GM21447 (cell line): ENCODE results near the gene NUDT19.
"Not testable (repeated sequence)": the region's sequence is repeated elsewhere in the genome, so short reads cannot be mapped to it uniquely, and the experiment has no call there.

ENCODE experiments used
- ATAC-seq: cut with Tn5 transposase; IDR thresholded peaks from one replicate; pipeline ENCODE4 v1.9.1; 2021; ENCODE audit not compliant: unreplicated experiment

Gene NUDT19

DNA sequence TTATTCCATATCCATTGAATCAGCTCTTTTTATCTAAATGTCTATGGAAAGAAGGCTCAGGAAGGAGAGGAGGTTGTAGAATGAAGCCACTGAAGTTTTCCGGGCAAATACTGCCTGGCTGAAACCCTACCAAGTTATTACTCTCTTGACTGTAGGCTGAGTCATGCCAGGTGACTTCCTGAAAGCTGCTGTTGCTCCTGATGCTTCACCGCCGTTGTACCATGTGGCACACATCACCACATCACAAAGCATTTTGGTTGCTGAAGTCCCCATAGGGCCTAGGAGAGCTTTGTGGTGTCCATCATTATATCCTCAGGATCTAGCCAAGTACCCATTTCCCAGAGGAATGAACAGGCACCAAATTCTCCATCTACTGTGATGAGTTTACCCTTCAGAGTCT, 16.8 kb downstream of the NUDT19 start:
- no peak for ATAC-seq

DNA sequence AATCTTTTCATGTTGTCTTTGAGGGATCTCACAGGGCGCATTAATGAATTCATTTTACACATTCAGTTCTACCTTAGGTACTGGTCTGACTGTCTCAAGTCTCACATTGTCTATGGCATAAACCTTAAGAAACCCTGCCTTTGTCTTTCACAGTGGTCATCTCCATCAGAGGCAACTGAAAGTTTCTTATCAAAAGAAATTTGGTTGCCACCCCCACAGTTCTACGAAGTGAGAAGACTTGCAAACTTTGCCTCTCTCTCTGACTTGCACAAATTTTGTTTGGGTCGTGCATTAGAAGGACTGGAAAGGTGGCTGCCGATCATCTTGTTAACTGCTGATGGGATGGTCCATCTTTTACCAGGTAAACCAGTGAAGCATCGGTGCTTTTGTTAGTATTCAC, 17.4 kb downstream of the NUDT19 start:
- no peak for ATAC-seq

DNA sequence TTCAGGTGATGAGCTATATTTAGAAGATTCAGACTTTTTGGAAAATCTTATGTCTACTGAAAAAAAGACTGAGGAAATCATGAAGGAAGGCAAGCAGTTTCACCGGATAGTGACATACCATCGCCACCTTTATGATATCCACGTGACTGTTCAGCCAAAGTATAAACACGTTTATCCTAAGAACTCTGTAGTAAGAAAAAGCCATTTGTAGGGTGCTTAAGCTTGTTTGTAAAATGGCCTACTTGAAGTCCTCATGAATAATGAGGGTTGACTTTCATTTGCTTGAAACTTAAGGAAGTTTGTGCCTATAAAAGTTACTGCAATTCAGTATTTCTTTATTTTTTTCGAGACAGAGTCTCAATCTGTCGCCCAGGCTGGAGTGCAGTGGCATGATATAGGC, 20.1 kb downstream of the NUDT19 start:
- no peak for ATAC-seq

DNA sequence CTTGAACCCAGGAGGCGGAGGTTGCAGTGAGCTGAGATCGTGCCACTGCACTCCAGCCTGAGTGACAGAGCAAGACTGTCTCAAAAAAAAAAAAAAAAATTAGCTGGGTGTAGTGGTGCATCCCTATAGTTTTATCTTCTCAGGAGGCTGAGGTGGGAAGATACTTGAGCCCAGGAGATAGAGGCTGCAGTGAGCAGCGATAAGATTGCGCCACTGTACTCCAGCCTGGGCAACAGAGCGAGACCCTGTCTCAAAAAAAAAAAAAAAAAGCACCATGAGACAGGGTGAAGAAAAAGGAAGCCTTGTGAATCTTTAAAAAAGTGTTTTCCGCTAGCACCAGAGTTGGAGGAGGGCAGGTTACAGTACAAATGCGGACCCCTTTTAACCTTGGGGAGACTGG, 24.6 kb downstream of the NUDT19 start:
- ATAC-seq = not testable (repeated sequence)

DNA sequence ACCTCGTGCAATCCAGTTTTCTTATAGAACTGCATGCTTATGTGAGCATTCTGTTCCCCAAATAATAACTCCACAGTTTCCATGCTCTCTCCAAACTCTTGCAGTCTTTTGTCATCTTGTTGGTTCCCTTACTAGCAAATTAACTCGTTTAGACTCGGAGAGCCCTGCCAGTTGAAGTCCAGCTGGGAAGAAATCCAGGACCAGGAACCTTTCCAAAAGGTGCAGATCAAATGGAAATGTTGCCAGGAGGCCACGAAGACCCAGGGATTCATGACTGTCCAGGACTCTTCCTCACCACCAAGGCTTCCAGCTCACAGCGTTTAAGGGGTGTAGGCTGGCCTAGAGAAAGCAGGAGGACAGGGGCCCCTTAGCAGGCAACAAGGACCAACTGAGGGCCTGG, 25.9 kb downstream of the NUDT19 start:
- ATAC-seq = no peak

DNA sequence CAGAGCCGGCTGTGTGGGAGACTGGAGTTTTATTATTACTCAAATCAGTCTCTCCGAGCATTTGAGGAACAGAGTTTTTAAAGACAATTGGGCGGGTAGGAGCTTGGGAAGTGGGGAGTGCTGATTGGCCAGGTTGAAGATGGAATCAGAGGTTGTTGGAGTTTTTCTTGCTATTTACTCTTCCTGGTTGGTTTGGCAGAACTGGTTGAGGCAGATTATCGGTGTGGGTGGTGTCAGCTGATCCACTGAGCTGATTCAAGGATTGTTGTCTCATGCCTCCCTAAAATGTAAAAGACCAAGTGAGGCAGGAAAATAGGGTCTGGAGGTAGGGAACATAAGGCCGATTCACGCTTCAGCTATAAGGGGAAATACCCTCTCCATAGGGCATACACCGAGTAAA, 26.7 kb downstream of the NUDT19 start:
- no peak for ATAC-seq

DNA sequence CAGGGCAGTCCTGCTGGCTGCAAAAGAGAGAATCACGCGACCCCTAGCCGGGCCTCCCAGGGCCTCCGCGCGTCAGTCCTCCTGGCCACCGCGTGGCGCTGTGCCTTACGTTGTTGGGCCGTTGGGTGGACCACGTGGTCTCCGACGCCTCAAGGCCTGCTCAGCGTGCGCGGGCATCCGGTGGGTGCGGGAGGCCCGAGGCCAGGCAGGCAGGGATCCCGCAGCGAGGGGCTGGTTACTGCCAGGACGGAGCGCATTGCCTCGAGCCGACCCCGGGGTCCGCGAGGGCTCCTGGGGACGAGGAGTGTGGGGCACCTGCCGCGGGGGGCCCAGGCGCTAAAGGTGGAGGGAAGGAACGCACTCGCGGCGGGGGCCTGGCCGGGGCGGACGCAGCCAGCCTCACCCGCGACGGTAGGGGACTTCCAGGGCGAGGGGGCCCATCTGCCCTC, 28.0 kb downstream of the NUDT19 start, which contains the start of gene TDRD12:
Gene TDRD12 (plus strand): TSS at position 157 of the 449 bp plus-strand sequence. CDS start 306 bp downstream, outside the sequence.
- ATAC-seq = no peak

DNA sequence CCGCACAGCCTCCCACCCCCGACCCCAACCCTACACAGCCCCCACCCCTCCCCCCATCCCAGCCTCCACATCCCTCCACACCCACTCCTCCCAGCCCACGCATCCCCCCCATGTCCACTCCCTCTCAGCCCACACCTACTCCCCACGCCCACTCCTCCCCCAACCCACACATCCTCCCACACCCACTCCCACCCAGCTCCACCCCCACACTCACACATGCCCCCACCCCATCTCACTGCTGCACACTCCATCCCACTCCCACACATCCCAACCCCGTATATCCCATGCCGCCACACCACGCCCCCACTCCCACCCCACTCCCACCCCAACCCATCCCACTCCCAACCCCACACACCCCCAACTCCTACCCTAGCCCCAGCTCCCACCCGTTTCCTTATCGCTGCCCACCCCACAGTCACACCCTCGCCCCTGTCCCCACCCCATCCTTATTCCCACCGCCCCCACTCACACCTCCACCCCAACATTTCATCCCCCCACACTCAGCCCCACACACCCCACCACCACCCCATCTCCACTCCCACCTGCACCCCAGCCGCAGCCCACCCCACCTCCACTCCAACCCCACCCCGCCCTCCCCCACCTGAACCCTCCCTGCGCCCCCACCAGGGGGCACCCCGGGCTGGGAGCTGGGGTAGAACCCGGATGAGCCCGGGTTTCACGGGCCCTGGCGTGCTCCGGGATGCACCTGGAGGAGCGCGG, 28.8 kb downstream of the NUDT19 start:
- ATAC-seq = no peak

DNA sequence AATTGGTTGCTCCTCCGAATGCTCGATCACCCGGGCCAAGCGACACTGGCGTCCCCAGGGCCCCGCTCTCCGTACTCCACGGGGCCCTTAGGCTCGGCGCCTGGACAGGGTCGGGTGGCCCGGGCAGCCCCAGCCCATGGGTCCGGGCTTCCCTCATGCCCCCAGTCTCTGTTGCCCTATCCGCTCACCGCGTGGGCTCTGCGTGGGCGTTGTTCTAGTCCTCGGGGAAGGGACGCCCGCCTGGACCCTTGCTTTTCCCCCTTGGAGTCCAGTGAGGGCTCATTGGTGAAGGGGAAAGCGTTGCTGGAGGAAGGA, 29.3 kb downstream of the NUDT19 start:
- ATAC-seq = no peak

DNA sequence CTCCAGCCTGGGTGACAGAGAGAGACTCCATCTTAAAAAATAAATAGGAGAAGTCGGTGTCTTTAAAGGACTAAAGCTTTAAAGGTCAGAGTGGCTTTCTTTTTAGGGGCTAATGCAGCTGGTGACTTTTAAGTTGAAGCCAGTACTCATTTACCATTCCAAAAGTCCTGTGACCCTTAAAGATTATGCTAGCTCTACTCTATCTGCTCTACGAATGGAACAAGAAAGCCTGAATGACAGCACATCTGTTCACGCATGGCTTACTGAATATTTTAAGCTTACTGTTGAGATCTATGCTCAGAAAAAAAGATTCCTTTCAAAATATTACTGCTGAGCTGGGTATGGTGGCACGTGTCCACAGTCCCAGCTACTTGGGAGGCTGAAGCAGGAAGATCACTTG, 44.3 kb downstream of the NUDT19 start:
- no peak for ATAC-seq

DNA sequence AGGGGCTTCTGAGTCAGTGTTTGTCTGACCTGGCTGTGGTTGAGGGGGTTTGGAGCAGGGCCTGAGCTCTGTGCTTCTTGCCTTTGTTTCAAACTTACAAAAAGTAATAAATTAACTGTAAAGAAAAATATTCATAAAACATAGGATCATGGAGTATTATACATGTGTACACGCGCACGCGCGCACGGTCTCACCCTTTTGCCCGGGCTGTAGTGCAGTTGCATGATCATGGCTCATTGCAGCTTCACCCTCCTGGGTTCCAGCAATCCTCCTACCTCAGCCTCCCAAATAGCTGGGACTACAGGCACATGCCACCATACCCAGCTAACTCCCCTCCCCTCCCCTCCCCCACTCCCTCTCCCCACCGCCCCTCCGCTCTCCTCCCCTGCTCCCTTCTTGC, 51.4 kb downstream of the NUDT19 start:
- no peak for ATAC-seq

DNA sequence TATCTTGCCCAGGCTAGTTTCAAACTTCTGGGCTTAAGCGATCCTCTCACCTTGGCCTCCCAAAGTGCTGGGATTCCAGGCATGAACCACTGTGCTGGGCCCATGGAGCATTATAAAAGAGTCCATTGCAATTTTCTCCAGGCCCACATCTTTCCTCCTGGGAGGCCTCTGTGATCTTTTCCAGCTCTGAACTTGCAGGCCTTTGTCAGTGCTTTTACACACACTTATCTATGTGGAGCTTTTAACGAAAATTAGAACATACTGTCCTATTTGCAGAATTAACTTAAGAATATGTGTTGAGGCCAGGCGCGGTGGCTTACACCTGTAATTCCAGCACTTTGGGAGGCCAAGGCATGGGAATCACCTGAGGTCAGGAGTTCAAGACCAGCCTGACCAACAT, 51.8 kb downstream of the NUDT19 start:
- no peak for ATAC-seq

DNA sequence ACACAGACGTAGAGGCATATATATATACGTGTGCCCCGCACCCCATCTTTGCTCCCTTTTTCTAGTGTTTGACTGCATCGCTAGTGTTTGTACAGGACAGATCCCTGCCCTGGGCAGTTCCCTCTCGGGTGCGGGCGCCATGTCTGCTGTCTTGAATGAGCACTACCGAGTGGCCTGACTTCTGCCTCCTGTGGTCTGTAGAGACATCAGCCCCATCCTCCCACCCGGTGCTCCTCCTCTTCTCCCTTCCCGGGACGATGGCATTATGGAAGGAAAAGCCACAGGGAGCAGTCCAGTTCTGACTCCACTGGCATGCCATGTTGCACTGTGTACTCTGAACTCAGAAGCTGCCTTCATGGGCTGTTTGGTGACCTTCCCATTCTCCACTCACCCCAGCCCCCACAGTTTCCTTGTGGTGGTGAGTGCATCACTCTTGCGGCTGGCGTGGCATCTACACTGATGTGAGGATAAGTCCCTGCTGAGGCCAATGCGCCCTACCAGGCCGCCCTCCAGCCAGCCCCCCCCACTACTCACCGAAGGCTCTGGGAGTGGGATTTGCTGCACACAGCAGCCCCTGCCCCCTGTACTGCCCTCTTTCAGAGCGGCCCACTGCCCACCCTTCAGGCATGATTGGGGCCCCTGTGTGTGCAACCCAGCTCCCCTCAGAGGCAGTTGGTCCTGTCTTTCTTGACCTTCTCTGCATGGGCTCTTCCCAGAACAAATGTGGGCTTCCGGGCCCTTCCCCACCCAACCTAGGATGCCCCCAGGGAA, 53.1 kb downstream of the NUDT19 start:
- ATAC-seq = no peak

DNA sequence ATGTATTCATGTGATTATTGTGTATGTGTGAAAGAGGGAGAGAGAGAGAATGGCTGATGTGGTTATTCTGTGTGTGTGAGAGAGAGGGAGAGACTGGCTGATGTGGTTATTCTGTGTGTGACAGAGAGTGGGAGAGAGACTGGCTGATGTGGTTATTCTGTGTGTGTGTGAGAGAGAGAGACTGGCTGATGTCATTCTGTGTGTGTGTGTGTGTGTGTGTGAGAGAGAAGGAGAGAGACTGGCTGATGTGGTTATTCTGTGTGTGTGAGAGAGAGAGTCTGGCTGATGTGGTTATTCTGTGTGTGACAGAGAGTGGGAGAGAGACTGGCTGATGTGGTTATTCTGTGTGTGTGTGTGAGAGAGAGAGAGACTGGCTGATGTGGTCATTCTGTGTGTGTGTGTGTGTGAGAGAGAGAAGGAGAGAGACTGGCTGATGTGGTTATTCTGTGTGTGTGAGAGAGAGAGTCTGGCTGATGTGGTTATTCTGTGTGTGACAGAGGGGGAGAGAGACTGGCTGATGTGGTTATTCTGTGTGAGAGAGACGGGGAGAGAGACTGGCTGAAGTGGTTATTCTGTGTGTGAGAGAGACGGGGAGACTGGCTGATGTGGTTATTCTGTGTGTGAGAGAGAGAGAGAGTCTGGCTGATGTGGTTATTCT, 54.1 kb downstream of the NUDT19 start:
- ATAC-seq = not testable (repeated sequence)

DNA sequence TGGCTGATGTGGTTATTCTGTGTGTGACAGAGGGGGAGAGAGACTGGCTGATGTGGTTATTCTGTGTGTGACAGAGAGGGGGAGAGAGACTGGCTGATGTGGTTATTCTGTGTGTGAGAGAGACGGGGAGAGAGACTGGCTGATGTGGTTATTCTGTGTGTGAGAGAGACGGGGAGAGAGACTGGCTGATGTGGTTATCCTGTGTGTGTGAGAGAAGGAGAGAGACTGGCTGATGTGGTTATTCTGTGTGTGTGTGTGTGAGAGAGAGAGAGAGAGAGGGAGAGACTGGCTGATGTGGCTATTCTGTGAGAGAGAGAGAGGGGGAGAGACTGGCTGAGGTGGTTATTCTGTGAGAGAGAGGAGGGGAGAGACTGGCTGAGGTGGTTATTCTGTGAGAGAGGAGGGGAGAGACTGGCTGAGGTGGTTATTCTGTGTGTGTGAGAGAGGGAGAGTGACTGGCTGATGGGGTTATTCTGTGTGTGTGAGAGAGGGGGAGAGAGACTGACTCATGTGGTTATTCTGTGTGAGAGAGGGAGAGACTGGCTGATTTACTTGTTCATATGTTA, 55.1 kb downstream of the NUDT19 start:
- ATAC-seq = peak; percentile 48

DNA sequence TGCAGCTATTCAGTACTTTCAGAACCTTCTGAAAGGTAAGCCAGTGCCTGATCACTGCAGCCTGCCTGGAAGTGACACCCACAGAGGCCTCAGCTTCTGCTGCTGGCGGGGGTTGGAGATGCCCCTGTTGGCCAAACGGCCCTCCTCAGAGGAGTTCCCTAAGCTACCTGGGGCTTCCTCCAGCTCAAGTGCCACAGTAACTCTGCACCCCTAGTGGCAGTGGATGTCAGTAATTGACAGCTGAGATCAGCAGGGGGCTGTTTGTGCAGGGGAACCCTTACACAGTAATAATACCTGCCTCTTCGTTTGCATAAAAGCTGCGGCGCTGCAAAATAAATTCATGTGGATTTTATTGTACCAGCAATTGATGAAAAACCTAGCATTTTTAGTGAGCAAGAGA, 56.9 kb downstream of the NUDT19 start:
- no peak for ATAC-seq

DNA sequence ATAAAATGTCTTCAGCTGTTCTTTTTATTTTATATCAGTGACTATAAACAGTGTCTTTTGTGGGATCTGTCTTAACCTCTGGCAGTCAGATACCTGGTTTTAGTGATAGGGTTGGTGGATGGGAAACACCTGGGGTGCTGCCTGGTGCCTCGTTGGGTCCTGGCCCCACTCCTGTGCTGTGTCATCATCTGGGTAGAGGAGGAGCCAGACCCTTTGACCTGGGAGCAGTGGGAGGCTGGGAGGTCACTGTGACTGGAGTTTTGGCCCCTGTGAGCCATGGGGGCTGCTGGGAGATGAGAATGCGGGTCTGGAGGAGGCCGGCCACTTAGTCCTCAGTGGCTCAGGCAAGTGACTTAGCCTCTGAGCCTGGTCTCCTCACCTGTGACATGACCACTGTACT, 57.3 kb downstream of the NUDT19 start:
- ATAC-seq = no peak

DNA sequence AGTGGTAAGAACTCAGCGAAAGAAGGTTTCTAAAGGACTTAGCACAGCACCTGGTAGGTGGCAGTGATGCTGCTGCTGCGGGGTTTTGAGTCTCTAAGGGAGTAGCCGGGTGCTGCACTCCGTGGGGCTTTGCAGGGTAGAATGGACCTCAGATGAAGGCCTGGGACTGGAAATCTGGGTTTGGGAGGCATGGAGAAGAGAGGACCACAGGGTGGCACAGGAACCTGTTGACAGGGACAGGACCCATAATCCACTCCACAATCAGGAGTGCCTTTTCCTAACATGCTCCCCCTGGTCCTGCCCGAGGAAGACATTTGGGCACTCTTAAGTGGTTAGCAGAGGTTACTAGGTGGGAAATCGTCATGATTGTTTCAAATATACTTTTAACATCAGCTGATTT, 57.7 kb downstream of the NUDT19 start:
- ATAC-seq = no peak

DNA sequence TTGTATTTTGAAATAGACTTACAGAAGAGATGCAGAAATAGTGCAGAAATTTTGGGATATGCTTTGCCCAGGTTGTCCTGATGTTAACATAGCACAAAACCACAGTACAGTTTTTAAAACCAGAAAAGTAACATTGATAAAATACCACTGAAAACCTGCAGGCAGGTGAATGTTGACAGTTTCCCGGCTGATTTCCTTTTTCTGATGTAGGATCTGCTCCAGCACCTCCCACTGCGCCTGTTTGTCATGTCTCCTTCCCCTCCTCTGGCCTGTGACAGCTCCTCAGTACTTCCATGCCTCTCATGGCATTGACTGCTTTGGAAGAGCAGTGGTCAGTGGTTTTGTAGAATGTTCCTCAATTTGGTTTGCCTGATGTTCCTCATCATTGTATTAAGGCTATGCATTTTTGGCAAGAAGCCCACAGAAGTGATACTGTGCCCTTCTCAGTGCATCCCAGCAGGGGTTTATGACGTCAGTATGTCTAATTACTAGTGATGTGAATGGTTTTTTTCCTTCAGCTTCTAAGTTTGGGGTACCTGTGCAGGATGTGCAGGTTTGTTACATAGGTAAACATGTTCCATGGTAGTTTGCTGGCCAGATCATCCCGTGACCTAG, 58.9 kb downstream of the NUDT19 start:
- ATAC-seq = no peak

DNA sequence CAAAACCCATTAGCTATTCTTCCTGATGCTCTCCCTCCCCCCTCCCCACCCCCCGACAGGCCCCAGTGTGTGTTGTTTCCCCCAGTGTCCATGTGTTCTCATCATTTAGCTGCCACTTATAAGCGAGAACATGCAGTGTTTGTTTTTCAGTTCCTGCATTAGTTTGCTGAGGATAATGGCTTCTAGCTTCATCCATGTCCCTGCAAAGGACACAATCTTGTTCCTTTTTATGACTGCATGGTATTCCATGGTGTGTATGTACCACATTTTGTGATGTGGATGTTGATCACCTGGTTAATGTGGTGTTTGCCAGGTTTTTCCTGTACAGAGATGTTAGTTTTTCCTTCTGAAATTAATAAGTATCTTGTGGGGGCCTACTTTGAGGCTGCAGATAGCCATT, 59.4 kb downstream of the NUDT19 start:
- ATAC-seq = no peak

DNA sequence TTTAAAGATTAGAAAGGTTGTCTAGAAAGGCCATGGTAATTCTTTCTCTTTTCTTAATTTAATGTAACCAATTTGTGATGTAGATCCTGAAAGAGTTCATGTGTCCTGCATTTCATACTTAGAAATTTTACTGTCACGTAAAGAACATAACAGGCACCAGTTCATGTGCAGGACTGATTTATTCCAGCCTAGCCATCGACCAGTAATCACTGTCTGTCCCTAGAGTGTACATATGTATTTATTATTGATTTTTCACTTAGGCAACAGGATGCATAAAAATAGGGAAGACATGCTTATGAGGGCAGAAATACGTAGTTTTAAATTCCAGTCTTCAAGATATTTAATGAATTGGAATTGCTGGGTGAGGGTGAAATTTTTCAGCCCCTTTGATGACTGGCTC, 65.6 kb downstream of the NUDT19 start:
- ATAC-seq = no peak
